Stomach (tissue), 4 donors: ENCODE measurements around the gene DHRS9.

Experiments used
- CTCF ChIP-seq, 7 experiments: fragments of 450-650 bp in 4 of 7; fragments of 200-600 bp in 3 of 7; sonication (generic) in 3 of 7; IDR thresholded peaks; one replicate each; pipeline ENCODE4 v1.5.1; 2016 to 2019; ENCODE audit warnings: antibody characterized with exemption in 7 of 7, control low read depth in 2 of 7, mild to moderate bottlenecking in 1 of 7
- POLR2A ChIP-seq, 4 donors: fragments of 450-650 bp; IDR thresholded peaks; one replicate each; pipeline ENCODE4 v1.6.1; 2016; ENCODE audit warnings: antibody characterized with exemption in 4 of 4, control low read depth in 2 of 4, mild to moderate bottlenecking in 1 of 4, moderate library complexity in 1 of 4

GRCh38 chr2:169073963-169074751, 4.8 kb downstream of the DHRS9 start:
- TF ChIP-seq CTCF (IDR thresholded peaks at IDR 0.05): no peak
- no peak for TF ChIP-seq POLR2A (IDR thresholded peaks at IDR 0.05)
